Measurements from ENCODE around the gene CCDC9.

GRCh38 chr19:47315125-47315821, 58.9 kb downstream of the CCDC9 start:
- TF ChIP-seq CTCF (IDR thresholded peaks at IDR 0.05; ENCODE audit: low read depth, low read length): no peak
- no peak for TF ChIP-seq EZH2phosphoT487 (IDR thresholded peaks at IDR 0.05; ENCODE audit: low read depth)

Data from OCI-LY3 (cell line).